AG10803 (cell line): Measurements from ENCODE around the gene ITPRIP.

ENCODE experiments used
- DNase-seq: peaks from one replicate; pipeline ENCODE4 v3.0.0; 2010; ENCODE audit warnings: low read depth
- H3K4me3 ChIP-seq: 2 replicates; pipeline ENCODE4 v1.5.1; 2011; ENCODE audit warnings: mild to moderate bottlenecking, low read length, control low read depth
- TF ChIP-seq, protein P1 (sequence below): conservative IDR thresholded peaks from 2 replicates; pipeline ENCODE4 v1.5.1; 2011; ENCODE audit warnings: mild to moderate bottlenecking, low read length, control low read depth, inconsistent platforms

ITPRIP gene

GRCh38 chr10:104337985-104338735, at the start of gene ITPRIP:
Gene ITPRIP, minus strand, starts transcription at chr10:104338465. Its CDS starts 22,414 bp downstream, at chr10:104316051.
- TF ChIP-seq, protein P1, sequence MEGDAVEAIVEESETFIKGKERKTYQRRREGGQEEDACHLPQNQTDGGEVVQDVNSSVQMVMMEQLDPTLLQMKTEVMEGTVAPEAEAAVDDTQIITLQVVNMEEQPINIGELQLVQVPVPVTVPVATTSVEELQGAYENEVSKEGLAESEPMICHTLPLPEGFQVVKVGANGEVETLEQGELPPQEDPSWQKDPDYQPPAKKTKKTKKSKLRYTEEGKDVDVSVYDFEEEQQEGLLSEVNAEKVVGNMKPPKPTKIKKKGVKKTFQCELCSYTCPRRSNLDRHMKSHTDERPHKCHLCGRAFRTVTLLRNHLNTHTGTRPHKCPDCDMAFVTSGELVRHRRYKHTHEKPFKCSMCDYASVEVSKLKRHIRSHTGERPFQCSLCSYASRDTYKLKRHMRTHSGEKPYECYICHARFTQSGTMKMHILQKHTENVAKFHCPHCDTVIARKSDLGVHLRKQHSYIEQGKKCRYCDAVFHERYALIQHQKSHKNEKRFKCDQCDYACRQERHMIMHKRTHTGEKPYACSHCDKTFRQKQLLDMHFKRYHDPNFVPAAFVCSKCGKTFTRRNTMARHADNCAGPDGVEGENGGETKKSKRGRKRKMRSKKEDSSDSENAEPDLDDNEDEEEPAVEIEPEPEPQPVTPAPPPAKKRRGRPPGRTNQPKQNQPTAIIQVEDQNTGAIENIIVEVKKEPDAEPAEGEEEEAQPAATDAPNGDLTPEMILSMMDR, result peak; percentile 22; the same call in 1 of the 2 replicates
- DNase-seq, result peak; percentile 86
- peak within 1 kb of the TSS; percentile 93 for H3K4me3 ChIP-seq

DNA sequence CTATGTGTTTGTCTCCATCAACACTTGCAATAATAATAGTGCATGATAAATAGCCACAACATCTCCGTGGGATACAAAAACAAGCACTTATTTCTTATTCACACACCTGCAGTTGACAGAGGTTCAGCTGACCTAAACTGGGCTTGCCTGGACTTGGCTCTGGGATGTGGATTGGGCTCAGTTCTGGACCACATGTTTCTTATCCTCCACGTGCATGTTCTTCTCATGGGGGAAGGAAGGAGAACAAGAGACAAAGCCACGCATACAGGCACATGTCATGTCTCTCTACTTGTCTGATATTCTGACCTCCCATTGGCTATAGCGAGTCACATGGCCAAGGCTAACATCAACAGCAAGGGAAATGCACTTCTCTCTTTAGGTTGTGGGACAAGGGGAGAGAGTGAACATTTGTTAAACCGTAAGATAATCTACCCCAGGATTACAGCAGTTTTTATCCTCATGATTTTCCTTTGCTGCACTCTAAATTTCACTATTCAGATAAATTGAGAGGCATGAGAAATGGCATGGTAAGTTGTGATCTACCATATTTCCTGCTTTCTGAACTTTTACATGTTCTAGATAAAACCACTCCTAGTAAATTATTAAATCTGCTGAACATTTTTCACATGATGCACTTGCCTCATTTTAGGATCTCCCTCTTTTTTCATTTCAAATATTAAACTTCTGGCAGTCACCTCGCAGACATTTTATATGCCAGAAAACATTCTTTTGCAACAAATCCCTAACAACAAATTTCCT, 49.0 kb upstream of the ITPRIP start:
- H3K4me3 ChIP-seq, result no peak overlapping the region
- TF ChIP-seq, protein P1, result no peak
- DNase-seq, result no peak

DNA sequence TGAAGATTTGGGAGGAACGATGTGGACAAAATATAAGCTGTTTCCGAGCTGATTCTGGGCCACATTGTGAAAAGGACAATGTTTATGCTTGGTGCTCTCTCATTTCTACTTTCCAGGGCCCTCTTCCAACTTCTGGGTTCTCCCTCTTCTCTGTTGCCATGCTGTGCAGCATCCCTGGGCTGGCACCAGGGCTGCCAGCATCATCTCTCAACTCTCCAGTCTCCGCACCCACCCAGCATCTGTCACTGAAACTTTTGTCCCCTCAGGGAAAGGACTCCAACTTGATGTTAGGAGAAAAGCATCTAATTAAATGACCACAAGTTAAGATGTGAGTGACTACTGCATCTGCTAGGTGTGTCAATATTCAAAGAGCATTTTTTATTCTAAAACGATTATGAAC, 42.1 kb upstream of the ITPRIP start:
- no peak overlapping the region for H3K4me3 ChIP-seq
- TF ChIP-seq, protein P1, result no peak
- no peak for DNase-seq

DNA sequence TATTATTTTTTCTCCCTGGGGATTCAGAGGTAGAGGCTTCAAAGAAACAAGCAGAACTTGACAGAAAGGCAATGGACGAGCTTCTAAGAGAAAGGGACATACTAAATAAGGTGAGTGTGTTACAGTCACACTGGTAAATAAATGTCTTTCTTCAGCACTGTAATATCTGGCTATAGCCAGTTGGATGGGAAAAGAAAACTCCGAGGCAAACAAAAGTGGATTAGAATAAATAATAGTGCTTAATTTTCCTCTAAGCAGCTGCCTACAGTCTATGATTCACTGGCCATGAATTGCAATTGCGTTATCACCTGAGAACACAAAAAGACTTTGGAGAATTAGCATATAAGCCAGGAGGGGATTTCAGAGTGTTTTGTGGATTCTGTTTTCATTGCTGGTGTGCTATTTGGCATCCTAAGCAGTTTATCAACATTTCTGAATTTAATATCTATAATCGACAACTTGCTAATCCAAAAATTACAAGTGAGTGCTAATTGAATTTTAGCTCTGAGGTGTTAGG, 38.6 kb upstream of the ITPRIP start:
- TF ChIP-seq, protein P1, result no peak
- DNase-seq, result no peak
- no peak overlapping the region for H3K4me3 ChIP-seq

GRCh38 chr10:104374591-104374990, 36.3 kb upstream of the ITPRIP start:
- TF ChIP-seq, protein P1, result no peak
- no peak overlapping the region for H3K4me3 ChIP-seq
- DNase-seq, result no peak

DNA sequence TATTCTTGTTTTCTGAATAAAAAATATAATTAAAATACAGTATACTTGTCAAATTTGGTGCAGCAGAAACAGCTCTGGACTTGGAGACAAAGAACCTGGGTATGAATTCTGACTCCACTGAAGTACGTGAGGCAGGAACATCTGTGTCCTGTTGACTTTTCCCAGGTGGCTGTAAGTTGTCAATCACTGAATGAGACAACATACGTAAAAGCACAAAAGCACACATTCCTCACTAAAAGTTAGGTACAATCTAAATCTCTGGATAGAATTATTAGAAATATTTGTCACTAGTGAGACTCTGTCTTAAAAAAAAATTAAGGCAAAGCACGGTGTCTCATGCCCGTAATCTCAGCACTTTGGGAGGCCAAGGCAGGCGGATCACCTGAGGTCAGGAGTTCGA, 33.5 kb upstream of the ITPRIP start:
- no peak for DNase-seq

More for the DNA sequence above, 33.5 kb upstream of the ITPRIP start:
- TF ChIP-seq, protein P1, result no peak
- no peak overlapping the region for H3K4me3 ChIP-seq
